Head of caudate nucleus (tissue), 42 donors: ENCODE results near the gene PCCA.
"Not testable (repeated sequence)": the region's sequence is repeated elsewhere in the genome, so short reads cannot be mapped to it uniquely, and the experiment has no call there.

Experiments used
- DNase-seq, 42 donors: peaks; one replicate each; pipeline versions ENCODE4 v3.0.0 to v3.0.0-alpha.2; 2020 to 2021; ENCODE audit warnings: mixed read lengths in 7 of 42
- intact Hi-C: fragments of 100-400 bp; cut with DNase I; formaldehyde crosslinking; loops from one replicate; pipeline ENCODE4 v1.15.0; 2022

PCCA gene

GRCh38 chr13:100095498-100095897 is 6.6 kb downstream of the PCCA start:
- intact Hi-C loops: no loop called here
- DNase-seq: no peak

- intact Hi-C loops: no loop called here
- no peak for DNase-seq
These were observed 7.6 kb downstream of the PCCA start for GRCh38 chr13:100096526-100096925.

- intact Hi-C loops: no loop called here
- DNase-seq: no peak
These were observed 8.9 kb downstream of the PCCA start for GRCh38 chr13:100097821-100098220.

- no peak for DNase-seq
- intact Hi-C loops: no loop called here
These were observed 9.7 kb downstream of the PCCA start for GRCh38 chr13:100098445-100099116.

GRCh38 chr13:100099117-100099445 is 10.2 kb downstream of the PCCA start:
- intact Hi-C loops, DNase-seq: not testable (repeated sequence)

GRCh38 chr13:100100115-100100879 is 11.4 kb downstream of the PCCA start:
- intact Hi-C loops: no loop called here

GRCh38 chr13:100102042-100102441 is 13.1 kb downstream of the PCCA start:
- intact Hi-C loops: no loop called here
- no peak for DNase-seq

More at GRCh38 chr13:100100115-100100879, 11.4 kb downstream of the PCCA start:
- DNase-seq: peak in 9 of 42 donors; percentile 9 to 66 (median 29)

- no peak for DNase-seq
- intact Hi-C loops: no loop called here
These were observed 17.1 kb downstream of the PCCA start for GRCh38 chr13:100106005-100106404.

GRCh38 chr13:100106705-100107104 is 17.8 kb downstream of the PCCA start:
- DNase-seq: no peak
- intact Hi-C loops: no loop called here

- no peak for DNase-seq
- intact Hi-C loops: no loop called here
These were observed 20.1 kb downstream of the PCCA start for GRCh38 chr13:100108913-100109507.

GRCh38 chr13:100110269-100110668 is 21.4 kb downstream of the PCCA start:
- intact Hi-C loops: no loop called here
- no peak for DNase-seq

GRCh38 chr13:100112186-100112838 is 23.4 kb downstream of the PCCA start:
- no peak for DNase-seq

GRCh38 chr13:100115693-100116254 is 26.9 kb downstream of the PCCA start:
- intact Hi-C loops: no loop called here

More at GRCh38 chr13:100112186-100112838, 23.4 kb downstream of the PCCA start:
- intact Hi-C loops: no loop called here

GRCh38 chr13:100124265-100124664 is 35.4 kb downstream of the PCCA start:
- peak in 15 of 42 donors; percentile 5 to 52 (median 24) for DNase-seq

More at GRCh38 chr13:100115693-100116254, 26.9 kb downstream of the PCCA start:
- no peak for DNase-seq

GRCh38 chr13:100125946-100126345 is 37.1 kb downstream of the PCCA start:
- intact Hi-C loops: no loop called here
- DNase-seq: no peak

More at GRCh38 chr13:100124265-100124664, 35.4 kb downstream of the PCCA start:
- intact Hi-C loops: no loop called here

- intact Hi-C loops: no loop called here
- DNase-seq: no peak
These were observed 39.5 kb downstream of the PCCA start for GRCh38 chr13:100128373-100128772.

GRCh38 chr13:100128838-100129237 is 39.9 kb downstream of the PCCA start:
- intact Hi-C loops: no loop called here
- no peak for DNase-seq

GRCh38 chr13:100129605-100130004 is 40.7 kb downstream of the PCCA start:
- DNase-seq: peak in 9 of 42 donors; percentile 5 to 46 (median 21)
- intact Hi-C loops: no loop called here

GRCh38 chr13:100130092-100130491 is 41.2 kb downstream of the PCCA start:
- intact Hi-C loops: no loop called here
- peak in 21 of 42 donors; percentile 2 to 67 (median 21) for DNase-seq
